ENCODE results near the gene CHMP4B. TPM values are rescaled to one million over a fixed set of nuclear protein-coding genes. Genes with fewer than 3 reads are reported as not detected.

The CHMP4B gene
- total RNA-seq, 4 donors from 2014 or later = 77.2 to 147 (median 107) TPM

- no peaks in the 10 kb centered on the region for H3K27me3 ChIP-seq
- H3K9me3 ChIP-seq = no peaks in the 10 kb centered on the region
- peaks cover 0 to 72% (median 6%) of the 10 kb centered on the region in 3 donors for H3K36me3 ChIP-seq
- TF ChIP-seq POLR2A (IDR thresholded peaks at IDR 0.05) = no peak
- TF ChIP-seq CTCF (IDR thresholded peaks at IDR 0.05) = no peak
- H3K4me3 ChIP-seq = no peak overlapping the region
- no peak overlapping the region for H3K27ac ChIP-seq
- H3K4me1 ChIP-seq = no peaks in the 10 kb centered on the region
- DNase-seq = no peak
- WGBS, 2 donors = 97 to 100% methylated on average over 2 of the region's 2 CpGs
- intact Hi-C loops (cut with DNase I) = no loop called here
These were observed 43.4 kb upstream of the CHMP4B start for GRCh38 chr20:33767777-33768138.

GRCh38 chr20:33769043-33769442 lies 42.1 kb upstream of the CHMP4B start:
- intact Hi-C loops (cut with DNase I) = no loop called here
- Histone ChIP-seq H3K4me3 (no peak overlapping the region), H3K27me3 (no peaks in the 10 kb centered on the region), H3K9me3 (no peaks in the 10 kb centered on the region), H3K27ac (no peak overlapping the region), H3K36me3 (peaks cover 0 to 69% (median 6%) of the 10 kb centered on the region in 3 donors), H3K4me1 (no peaks in the 10 kb centered on the region)
- TF ChIP-seq POLR2A (IDR thresholded peaks at IDR 0.05) = no peak
- TF ChIP-seq CTCF (IDR thresholded peaks at IDR 0.05) = no peak
- no peak for DNase-seq
- 87 to 94% methylated on average over 1 to 3 of the region's 4 CpGs for WGBS, 2 donors

- Histone ChIP-seq H3K4me1 (no peaks in the 10 kb centered on the region), H3K27ac (no peak overlapping the region), H3K4me3 (no peak overlapping the region), H3K9me3 (no peaks in the 10 kb centered on the region), H3K27me3 (no peaks in the 10 kb centered on the region), H3K36me3 (peaks cover 0 to 69% (median 6%) of the 10 kb centered on the region in 3 donors)
- DNase-seq = no peak
- TF ChIP-seq POLR2A (IDR thresholded peaks at IDR 0.05) = no peak
- TF ChIP-seq CTCF (IDR thresholded peaks at IDR 0.05) = no peak
- intact Hi-C loops (cut with DNase I) = no loop called here
- 75 to 80% methylated on average over 1 to 2 of the region's 10 CpGs for WGBS, 2 donors
These were observed 41.1 kb upstream of the CHMP4B start for GRCh38 chr20:33770005-33770404.

- H3K27ac ChIP-seq = no peak overlapping the region
- intact Hi-C loops (cut with DNase I) = no loop called here
- H3K4me1 ChIP-seq = no peaks in the 10 kb centered on the region
- H3K9me3 ChIP-seq = no peaks in the 10 kb centered on the region
- WGBS, 2 donors = 87 to 93% methylated on average over 1 to 5 of the region's 5 CpGs
- no peaks in the 10 kb centered on the region for H3K27me3 ChIP-seq
- TF ChIP-seq POLR2A (IDR thresholded peaks at IDR 0.05) = no peak
- DNase-seq = no peak
- H3K4me3 ChIP-seq = no peak overlapping the region
- peaks cover 0 to 66% (median under 1%) of the 10 kb centered on the region in 3 donors for H3K36me3 ChIP-seq
These were observed 39.2 kb upstream of the CHMP4B start for GRCh38 chr20:33771938-33772337.

- WGBS, 2 donors = 84 to 90% methylated on average over 3 of the region's 3 CpGs
- no peak overlapping the region for H3K4me3 ChIP-seq
- no peak for DNase-seq
- H3K9me3 ChIP-seq = no peaks in the 10 kb centered on the region
- no peaks in the 10 kb centered on the region for H3K4me1 ChIP-seq
- peaks cover 0 to 61% (median 0%) of the 10 kb centered on the region in 3 donors for H3K36me3 ChIP-seq
- no peak for TF ChIP-seq CTCF (IDR thresholded peaks at IDR 0.05)
- no peak for TF ChIP-seq POLR2A (IDR thresholded peaks at IDR 0.05)
- no peak overlapping the region for H3K27ac ChIP-seq
- no peaks in the 10 kb centered on the region for H3K27me3 ChIP-seq
- intact Hi-C loops (cut with DNase I) = no loop called here
These were observed 38.7 kb upstream of the CHMP4B start for GRCh38 chr20:33772439-33772838.
